HG02938 (cell line): Measurements from ENCODE around the gene CACNA1B.

Source experiments
- ATAC-seq: cut with Tn5 transposase; IDR thresholded peaks from one replicate; pipeline ENCODE4 v1.9.1; 2021; ENCODE audit warnings: mild to moderate bottlenecking, moderate library complexity; ENCODE audit not compliant: unreplicated experiment

The CACNA1B gene

DNA sequence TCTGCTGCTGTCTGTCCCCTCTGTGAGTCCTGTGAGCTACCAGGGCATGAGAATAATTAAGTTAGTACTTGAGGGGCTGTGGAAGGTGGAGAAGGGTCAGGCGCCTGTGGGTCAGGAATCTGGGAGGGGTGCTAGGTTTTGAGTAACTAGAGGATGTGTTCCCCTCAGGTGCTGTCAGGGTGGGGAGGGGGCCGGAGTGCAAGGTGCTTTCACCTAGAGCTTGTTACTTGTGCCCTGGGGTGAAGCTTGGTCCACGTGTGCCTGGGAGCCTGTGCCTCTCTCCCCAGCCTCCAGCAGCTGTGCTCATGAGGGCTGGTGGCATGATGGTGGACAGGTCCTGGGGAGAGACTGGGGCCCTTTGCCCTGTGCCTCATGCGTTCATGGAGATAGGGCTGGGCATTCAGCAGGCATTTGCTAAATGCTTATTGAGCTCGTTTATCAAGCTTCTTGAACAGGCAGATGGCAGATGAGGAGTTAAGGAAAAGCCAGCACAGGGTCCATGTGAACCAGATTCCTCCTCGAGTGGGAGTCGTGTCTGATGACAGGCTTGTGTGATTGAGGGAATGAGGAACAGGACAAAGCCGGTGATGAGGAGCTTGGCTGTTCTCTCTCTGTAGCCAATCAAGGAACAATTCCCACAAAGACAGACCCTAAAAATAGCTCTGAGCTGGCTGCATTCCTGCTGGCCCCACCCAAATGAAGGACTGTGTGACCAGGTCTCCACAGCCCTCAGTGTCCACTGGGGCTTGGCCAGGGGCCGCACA is 40.9 kb downstream of the CACNA1B start:
- no peak for ATAC-seq

DNA sequence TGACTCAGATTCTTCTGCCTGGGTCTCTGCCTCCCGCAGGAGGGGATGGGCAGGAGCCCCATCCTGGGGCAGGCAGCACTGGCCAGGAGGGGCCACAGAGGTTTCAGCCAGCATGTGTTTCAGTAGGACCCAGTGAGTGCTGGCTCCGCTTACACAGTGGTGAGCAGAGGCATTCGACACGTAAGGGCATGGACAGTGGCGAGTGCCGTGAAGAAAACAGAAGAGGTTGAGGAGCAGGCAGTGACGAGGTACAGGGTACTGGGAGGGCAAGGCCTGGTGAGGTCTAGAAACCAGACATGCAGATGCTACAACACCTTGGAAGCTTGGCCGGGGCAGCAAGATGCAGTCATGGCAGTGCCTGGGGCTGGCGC is 41.5 kb downstream of the CACNA1B start:
- no peak for ATAC-seq

DNA sequence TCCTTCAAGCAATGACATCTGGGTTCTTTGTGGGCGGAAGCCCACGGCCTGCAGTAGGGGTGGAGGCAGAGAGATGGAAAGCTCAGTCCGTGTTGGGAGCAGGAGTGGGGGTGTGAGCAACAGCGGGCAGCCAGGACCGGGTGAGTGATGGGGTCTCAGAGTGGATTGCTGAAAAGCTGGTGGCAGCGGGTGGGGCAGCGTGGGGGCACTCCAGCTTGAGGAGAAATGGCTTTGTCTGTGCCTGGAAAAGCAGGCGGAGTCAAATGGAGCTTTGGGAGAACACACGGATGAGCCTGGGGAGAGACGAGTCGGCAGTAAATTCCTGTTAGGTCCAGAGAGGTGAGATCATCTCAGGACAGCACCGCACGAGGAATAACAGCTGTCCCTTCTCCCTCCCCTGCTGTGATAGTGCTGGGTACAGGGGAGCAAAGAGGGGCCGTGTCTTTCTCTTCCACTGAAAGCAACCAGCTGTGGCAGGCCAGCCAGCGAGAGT is 42.1 kb downstream of the CACNA1B start:
- no peak for ATAC-seq

DNA sequence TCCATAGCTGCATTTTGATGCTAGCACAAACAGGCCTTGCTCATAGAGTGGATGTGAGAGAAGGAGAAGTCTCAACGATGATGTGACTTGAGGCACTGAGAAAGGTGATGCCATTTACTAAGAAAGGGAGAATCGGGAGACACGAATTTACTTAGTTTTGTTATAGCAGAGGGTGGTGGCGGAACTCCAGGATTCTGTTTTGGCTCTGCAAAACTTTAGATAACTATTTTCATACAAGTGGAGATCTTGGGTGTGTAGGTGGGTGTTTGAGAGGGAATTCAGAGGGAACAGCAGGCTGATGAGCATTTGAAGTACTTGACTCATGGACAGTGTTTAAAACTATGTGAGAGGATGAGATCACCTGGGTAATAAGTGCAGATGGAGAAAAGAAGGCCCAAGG is 43.2 kb downstream of the CACNA1B start:
- no peak for ATAC-seq

DNA sequence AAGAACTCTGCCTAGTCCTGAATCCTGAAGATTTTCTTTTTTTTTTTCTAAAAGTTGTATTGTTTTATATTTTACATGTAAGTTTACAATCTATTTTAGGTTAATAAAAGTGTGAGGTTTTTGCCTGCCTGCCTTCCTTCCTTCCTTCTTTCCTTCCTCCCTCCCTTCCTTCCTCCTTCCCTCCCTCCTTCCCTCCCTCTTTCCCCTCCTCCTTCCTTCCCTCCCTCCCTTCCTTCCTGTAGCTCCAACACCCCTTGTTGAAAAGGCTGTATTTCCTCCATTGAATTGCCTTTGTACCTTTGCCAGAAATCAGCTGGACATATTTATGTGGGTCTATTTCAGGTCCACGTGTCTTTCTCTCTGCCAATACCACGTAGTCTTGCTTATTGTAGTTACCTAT is 46.6 kb downstream of the CACNA1B start:
- no peak for ATAC-seq

DNA sequence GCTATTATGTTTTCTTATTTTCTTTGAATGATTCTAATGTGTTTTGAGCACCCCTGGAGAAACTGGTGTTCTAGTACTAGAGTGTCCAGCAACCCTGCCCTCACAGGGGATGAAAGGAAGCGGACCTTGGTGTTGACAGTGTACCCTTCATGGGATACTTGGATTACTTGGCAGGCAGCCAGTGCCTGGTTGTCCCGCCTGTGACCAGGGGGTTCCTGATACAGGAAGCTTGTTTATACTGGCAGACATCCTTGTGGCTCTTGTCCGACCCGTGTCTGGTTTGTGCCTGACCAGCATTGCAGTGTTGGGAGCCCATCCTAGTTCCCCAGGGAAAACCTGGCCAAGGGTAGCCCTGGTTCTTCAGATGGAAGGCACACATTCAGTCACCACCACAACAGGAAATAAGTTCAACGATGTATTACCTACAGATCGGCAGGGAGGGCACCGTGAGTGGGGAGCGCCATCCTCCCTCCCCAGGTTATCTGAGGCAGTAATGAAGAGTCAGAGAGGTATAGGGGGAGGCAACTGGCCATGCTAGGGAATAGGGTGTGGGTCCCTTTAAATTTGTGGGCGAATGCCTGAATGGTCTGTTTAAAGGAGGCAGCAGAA is 47.3 kb downstream of the CACNA1B start:
- ATAC-seq = no peak

DNA sequence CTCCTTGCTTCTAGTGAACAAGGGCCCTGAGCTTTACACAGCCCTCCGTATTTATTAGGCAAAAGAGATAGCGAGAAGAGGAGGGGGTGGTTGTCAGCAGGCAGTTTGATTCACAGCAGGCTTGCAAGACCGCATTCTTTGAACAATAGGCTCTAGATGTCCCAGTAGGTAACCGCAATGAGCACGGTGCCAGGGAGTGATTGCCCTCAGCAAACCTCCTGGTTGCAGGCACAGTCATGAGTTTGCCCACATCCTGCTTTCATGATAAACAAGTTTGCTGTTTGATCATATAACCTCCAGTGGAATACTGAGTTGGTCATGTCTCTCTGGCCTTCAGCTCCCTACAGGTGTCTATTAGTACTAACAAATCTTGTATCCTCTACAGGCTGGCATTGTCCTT is 66.1 kb downstream of the CACNA1B start:
- no peak for ATAC-seq

DNA sequence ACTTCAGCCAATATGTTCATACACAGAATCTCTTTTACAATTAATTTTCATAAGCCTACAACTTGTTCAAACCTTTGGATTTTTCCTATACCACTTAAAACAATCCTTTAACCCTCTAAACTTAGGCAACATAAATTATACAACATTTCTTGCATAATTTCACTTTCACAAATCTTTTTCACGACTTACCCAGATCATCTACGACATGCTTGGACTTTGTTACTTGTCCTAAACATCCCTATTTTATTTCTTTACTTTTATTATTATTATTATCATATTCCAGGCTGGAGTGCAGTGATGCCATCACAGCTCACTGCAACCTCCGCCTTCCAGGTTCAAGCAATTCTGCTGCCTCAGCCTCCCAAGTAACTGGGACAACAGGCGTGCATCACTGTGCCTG is 68.0 kb downstream of the CACNA1B start:
- no peak for ATAC-seq

DNA sequence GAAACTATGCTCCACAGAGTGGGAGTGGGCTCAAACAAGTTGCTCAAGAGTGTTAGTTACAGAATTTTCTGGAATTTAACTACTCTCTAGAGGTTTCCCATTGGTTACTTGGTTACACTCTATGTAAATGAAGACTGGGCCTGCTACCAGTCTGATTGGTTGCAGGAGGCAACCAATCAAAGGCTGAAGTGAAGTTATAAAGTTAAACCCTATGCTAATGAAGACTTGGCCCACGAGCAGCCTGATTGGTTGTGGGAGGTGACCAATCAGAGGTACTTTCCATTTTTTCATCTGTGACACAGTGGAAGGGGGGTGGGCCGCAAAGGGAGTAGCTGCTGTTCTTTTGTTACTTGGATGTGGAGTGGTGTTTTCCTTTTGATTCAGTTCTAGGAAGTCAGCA is 69.4 kb downstream of the CACNA1B start:
- no peak for ATAC-seq

DNA sequence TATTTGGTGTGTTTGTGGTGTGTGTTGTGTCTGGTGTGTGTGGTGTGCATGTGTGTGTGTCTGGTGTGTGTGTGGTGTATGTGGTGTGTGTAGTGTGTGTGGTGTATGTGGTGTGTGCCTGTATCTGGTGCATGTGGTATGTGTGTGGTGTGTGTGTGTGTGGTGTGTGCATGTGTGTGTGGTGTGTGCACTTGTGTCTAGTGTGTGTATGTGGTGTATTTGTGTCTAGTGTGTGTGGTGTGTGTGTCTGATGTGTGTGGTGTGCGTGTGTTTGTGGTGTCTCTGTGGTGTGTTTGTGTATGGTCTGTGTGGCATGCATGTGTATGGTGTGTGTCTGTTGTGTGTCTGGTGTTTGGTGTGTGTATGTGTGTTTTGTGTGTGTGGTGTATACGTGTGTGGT is 71.1 kb downstream of the CACNA1B start:
- no peak for ATAC-seq

DNA sequence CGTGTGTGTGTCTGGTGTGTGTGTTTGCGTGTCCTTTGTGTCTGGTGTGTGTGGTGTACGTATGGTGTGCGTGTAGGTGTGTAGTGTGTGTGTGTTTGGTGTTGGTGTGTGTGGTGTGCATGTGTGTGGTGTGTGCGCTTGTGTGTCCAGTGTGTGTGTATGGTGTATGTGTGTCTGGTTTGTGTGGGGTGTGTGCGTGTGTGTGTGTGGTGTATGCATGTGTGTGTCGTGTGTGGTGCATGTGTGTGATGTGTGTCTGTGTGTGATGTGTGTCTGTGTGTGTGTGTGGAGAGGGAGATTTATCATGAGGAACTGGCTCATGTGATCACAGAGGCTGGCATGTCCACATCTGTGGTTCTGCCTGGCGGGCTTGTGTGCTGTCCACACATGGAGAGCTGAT is 71.7 kb downstream of the CACNA1B start:
- ATAC-seq = no peak

DNA sequence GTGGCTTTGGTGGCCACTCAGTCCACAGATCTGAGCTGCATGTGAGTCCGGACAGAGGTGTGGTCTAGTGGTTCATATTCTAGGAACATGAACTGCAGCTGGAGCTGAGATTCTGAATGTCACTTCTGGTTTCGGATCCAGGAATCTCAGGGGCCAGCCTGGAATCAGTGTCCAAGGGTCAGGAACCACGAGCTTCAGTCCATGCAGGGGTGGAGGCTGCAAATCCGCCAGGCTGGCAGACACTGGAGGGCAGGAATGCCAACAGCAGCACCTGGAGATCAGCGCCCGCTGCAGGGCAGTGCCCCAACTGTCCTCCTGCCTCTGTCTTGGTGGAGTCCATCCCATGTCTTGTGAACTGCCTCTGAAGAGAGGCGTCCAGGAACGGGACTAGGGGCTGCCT is 73.5 kb downstream of the CACNA1B start:
- no peak for ATAC-seq

DNA sequence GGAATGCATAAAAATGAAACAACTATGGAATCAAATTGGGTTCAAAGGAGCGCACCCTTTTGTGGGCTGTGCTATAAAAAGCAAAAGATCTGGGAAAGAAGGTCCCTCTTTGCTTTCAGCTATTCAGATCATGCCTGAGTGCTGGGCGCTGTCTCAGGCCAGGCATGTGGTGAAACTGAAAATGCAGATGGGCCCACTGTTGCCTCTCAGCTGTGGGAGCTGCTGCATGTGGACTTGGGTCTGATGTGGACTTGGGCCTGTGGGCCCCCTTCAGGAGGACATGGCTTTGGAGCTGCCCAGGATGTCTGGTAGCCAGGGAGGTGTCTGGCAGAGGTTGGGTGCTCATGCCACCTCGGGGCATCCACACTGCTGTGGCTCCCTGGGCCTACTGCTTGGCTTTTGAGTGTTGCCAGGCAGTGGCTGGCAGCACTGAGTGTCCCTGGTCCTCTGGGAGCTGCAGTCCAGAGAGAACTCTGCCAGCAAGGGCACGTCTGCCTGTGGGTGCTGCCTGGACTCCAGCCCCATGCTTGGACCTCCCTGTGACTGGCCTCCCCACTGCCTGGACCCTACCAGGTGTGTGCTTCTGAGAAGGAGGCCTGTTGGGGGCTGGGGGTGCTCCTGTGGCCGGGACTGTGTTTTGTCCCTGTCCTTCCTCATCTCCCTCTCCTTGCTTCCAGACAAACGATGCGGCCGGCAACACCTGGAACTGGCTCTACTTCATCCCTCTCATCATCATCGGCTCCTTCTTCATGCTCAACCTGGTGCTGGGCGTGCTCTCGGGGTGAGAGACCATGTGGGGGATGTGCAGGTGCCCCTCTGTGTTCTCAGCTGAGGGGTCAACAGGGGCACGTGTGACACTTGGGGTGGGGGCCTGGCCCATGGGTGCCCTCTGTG is 74.3 kb downstream of the CACNA1B start:
- ATAC-seq = no peak

DNA sequence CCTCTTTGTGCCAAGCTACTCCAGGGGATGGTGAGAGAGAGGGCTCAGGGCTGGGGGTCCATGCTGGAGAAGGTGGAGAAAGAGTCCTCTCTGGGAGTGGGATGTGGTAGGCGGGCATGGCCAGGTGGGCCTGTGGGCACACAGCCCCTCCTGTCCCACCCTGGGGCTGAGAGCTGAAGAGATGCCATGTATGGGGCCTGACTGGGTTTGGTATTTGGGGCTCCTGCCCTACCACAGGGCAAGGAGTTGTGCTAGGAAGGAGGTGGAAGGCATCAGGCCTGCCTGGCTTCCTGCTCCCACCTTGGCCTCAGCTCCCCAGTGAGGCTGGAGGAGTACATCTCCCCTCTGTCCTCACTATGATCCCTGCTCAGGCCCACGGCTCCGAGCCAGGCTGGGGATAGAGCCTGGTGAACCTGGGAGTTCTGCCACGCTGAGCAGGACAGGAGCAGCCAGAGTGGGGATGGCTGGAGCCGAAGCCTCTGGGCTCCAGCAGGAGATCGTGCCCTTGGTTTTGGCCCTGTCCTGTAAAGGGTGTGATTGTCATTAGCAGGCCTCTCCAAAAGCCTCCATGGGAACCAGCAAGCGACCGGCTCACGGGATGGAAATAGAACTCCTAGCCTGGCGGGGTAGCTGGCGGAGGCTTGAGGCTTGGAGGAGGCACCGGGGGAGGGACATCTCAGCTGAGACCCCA is 75.5 kb downstream of the CACNA1B start:
- ATAC-seq = no peak

DNA sequence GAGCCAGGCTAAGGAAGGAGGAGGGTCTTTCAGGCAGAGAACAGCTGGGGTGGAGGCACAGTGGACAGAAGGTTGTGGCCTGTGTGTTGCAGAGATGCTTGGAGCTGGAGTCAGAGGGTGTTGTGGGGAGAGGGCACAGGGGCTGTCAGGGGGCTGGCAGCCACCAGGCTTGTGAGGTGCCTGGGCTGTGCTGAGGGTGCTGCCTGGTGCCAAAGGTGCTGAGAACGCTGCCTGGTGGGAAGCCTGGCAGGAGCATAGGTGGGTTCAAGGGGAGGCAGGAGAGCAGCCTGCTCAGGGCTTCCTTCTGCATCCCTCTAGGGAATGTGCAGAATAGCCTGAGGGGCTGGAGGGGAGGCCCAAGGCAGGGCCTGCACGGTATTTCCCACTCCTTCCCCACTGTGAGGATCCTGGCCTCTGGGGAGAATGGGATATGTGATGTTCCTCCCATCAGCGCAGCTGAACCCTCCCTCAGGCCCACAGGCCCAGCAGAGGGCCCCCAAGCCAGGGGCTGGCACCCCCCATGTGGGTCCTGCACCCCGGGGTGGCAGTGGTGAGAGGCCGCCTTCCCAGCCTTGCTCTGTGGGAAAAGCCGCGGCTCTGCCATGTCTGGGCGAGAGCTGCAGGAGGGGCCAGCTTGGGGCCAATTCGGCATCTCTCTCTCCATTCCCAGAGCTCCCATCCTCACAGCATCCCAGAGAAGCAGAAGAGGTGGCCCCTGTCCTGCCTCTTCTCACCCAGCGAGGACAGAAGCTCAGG is 76.3 kb downstream of the CACNA1B start:
- no peak for ATAC-seq

DNA sequence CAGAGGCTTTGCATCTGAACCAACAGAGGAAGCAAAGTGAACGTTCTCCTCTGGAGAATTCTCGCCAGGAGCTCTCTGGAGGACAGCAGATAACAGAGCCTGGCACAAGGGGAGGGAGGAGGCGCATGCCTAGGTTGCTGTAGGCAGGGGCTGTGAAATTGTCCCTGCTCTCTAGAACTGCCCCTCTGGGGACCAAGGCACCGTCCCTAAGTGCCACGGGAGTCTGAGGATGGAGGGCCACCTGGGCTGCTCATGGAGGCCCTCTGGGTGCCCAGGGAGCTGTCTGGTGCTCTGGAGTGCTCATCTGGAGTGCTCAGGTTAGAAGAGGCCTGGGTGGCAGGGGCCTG is 77.6 kb downstream of the CACNA1B start:
- ATAC-seq = no peak

DNA sequence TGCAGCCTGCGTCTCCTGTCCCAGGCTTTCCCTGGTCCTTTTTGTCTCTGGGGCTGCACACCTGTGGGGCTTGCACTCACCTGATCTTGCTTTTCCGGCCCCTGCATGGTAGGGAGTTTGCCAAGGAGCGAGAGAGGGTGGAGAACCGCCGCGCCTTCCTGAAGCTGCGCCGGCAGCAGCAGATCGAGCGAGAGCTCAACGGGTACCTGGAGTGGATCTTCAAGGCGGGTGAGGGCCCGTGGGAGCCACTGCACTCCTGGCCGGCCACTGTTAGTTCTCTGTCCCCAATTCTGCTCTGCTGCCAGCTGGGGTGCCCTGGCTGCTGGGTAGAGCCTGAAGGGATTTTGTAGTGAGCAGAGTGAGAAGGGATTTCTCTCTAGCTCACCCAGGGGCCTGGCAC is 78.0 kb downstream of the CACNA1B start:
- ATAC-seq = no peak

DNA sequence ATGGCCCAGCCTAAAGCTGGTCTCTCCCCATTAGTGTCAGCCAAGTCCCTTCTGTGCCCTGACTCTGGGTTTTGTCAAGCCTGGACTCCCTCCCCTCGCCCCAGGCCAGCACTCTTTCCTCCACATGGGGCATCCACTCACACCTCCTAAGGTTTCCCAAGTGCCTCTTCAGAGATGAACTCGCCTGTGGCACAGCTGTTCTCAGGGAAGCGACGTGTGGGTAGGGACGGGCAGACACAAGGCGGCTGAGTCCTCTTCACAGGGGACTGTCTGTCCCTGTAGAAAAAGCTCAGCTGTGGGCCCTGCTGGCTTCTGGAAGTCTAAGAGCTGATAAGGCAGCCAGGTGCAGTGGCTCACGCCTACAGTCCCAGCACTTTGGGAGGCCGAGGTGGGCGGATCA is 78.5 kb downstream of the CACNA1B start:
- no peak for ATAC-seq

DNA sequence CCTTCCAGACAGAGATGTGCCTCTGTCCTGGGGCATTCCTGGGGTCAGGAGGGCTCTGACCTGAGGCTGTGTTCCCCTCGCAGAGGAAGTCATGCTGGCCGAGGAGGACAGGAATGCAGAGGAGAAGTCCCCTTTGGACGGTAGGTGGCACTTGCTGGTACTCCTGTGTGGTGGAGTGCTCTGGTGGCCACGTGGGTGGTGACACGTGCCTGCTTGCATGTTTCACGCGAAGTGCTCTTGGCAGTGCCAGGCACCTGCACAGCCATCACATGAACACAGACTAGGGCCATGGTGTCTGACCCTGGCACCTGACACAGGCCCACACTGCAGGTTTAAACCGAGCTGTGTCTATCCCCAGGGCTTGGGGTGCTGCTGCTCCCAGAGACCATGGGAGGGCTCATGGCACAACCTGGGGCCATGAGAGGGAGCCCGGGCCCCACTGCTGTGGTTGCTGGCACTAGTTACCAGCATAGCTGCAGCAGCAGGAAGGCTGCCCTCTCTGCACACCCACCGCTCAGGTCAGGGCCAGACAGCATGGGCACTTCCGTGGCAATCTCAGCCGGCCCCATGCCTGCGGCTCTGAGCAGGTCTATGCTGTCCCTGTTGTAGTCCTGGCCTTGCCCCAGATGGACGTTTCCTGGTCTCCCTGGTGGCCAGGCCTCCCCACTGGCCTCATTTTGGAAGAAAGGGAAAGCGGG is 79.3 kb downstream of the CACNA1B start:
- ATAC-seq = no peak
